Thoracic aorta (tissue), 2 donors: ENCODE data around the gene TRHDE. TPM values are rescaled to one million over a fixed set of nuclear protein-coding genes. Genes with fewer than 3 reads are reported as not detected.

ENCODE experiments used
- ATAC-seq: fragments of 150-250 bp; one replicate; pipeline ENCODE4 v1.8.0; 2017; ENCODE audit warnings: low read depth; ENCODE audit not compliant: insufficient number of reproducible peaks, low FRiP score
- DNase-seq: peaks from one replicate; pipeline ENCODE4 v3.0.0-alpha.2; 2020; ENCODE audit warnings: low spot score
- H3K27ac ChIP-seq, 2 donors: fragments of 200-600 bp; sonication (generic); 1 replicate in 1 of 2; 2 replicates in 1 of 2; pipeline ENCODE4 v1.5.1; 2016; ENCODE audit warnings: mild to moderate bottlenecking in 2 of 2, moderate library complexity in 2 of 2
- H3K27me3 ChIP-seq: fragments of 200-600 bp; sonication (generic); replicated peaks from 2 replicates; pipeline ENCODE4 v1.6.0; 2016; ENCODE audit warnings: mild to moderate bottlenecking; ENCODE audit not compliant: insufficient read depth
- H3K36me3 ChIP-seq: fragments of 200-600 bp; sonication (generic); one replicate; pipeline ENCODE4 v1.5.1; 2016
- H3K4me1 ChIP-seq, 2 donors: fragments of 200-600 bp; sonication (generic); 1 replicate in 1 of 2; 2 replicates in 1 of 2; pipeline versions ENCODE4 v1.5.1 to v1.6.0; 2016; ENCODE audit warnings: low read depth in 2 of 2, mild to moderate bottlenecking in 1 of 2; ENCODE audit not compliant: control insufficient read depth in 1 of 2
- H3K4me3 ChIP-seq: fragments of 200-600 bp; sonication (generic); 2 replicates; pipeline ENCODE4 v1.5.1; 2016; ENCODE audit warnings: mild to moderate bottlenecking
- H3K9me3 ChIP-seq: fragments of 200-600 bp; sonication (generic); 2 replicates; pipeline ENCODE4 v1.5.1; 2016
- total RNA-seq, 2 donors: library from RNA; depleted of rRNA; stranded (reverse); fragments of >200 nt; gene quantifications; one replicate each; pipeline versions ENCODE4 v1.1.0 to v1.2.3, GENCODE V29; 2016
- TF ChIP-seq, protein P1 (sequence below): fragments of 200-600 bp; sonication (generic); IDR thresholded peaks from one replicate; pipeline ENCODE4 v1.5.1; 2019; ENCODE audit warnings: antibody characterized with exemption

The TRHDE gene, protein sequence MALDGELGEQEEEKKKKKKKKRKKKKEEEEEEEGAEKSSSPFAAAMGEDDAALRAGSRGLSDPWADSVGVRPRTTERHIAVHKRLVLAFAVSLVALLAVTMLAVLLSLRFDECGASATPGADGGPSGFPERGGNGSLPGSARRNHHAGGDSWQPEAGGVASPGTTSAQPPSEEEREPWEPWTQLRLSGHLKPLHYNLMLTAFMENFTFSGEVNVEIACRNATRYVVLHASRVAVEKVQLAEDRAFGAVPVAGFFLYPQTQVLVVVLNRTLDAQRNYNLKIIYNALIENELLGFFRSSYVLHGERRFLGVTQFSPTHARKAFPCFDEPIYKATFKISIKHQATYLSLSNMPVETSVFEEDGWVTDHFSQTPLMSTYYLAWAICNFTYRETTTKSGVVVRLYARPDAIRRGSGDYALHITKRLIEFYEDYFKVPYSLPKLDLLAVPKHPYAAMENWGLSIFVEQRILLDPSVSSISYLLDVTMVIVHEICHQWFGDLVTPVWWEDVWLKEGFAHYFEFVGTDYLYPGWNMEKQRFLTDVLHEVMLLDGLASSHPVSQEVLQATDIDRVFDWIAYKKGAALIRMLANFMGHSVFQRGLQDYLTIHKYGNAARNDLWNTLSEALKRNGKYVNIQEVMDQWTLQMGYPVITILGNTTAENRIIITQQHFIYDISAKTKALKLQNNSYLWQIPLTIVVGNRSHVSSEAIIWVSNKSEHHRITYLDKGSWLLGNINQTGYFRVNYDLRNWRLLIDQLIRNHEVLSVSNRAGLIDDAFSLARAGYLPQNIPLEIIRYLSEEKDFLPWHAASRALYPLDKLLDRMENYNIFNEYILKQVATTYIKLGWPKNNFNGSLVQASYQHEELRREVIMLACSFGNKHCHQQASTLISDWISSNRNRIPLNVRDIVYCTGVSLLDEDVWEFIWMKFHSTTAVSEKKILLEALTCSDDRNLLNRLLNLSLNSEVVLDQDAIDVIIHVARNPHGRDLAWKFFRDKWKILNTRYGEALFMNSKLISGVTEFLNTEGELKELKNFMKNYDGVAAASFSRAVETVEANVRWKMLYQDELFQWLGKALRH
- 1 to 10 TPM; 3.5 to 3.7 TPM for total RNA-seq

DNA sequence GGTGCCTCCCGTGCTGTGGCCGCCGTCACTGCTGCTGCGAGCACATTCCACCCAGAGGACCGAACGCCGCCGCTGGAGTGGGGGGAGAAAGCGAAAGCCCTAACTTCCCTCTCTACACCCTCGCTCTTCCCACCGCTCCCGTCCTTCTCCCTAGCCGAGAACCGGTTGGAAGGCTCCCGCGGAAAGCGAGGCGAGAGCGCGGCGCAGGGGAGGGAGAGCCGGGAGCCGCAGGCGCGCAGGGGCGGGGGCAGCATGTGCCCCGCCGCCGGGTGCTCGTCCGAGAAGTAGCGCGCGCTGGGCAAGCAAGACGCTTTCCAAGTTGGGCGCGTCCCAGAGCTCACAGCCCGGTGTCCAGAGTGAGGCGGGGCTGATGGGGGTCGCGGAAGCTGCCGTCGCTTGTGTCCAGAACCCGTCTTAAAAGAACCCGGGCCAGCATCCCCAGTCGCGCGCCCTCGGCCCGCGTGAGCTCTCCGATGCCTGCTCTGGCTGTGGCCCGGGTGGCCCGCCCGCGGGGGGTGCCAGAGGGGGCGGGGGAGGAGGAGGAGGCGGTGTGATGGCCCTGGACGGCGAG lies at the start of gene TRHDE:
Gene TRHDE, plus strand, starts transcription at position 280 of the 571 bp plus-strand sequence. Its CDS starts 274 bp downstream, at position 554.
- H3K36me3 ChIP-seq = no peaks in the 10 kb centered on the region
- ATAC-seq (peak; percentile 33), DNase-seq (no peak)
- TF ChIP-seq, protein P1, sequence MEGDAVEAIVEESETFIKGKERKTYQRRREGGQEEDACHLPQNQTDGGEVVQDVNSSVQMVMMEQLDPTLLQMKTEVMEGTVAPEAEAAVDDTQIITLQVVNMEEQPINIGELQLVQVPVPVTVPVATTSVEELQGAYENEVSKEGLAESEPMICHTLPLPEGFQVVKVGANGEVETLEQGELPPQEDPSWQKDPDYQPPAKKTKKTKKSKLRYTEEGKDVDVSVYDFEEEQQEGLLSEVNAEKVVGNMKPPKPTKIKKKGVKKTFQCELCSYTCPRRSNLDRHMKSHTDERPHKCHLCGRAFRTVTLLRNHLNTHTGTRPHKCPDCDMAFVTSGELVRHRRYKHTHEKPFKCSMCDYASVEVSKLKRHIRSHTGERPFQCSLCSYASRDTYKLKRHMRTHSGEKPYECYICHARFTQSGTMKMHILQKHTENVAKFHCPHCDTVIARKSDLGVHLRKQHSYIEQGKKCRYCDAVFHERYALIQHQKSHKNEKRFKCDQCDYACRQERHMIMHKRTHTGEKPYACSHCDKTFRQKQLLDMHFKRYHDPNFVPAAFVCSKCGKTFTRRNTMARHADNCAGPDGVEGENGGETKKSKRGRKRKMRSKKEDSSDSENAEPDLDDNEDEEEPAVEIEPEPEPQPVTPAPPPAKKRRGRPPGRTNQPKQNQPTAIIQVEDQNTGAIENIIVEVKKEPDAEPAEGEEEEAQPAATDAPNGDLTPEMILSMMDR = no peak
- H3K4me3 ChIP-seq = peak within 1 kb of the TSS; percentile 82
- H3K27ac ChIP-seq = peak within 1 kb of the TSS; percentile 76 to 83
- peaks cover 0 to 24% of the 10 kb centered on the region in 2 donors for H3K4me1 ChIP-seq
- no peaks in the 10 kb centered on the region for H3K27me3 ChIP-seq
- no peaks in the 10 kb centered on the region for H3K9me3 ChIP-seq

DNA sequence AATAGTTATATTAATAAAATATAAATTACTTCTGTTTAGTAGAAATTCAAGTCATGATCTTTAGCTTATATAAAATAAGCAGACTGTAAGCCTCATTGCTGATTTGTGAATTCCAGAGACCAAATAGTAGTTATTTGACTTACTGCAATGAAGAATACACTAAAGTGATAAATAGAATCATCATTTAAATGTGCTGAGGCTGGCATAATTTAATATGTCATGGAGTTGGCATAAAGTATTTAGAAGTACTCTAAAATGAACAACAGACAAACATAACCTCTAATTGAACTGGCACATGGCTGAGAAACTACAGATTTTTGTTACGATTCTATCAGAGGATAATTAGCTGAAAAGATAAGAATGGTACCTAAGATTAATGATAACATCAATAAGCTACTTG lies 45.7 kb upstream of the TRHDE start:
- TF ChIP-seq, protein P1 = no peak
- no peak overlapping the region for H3K4me3 ChIP-seq
- ATAC-seq = no peak

DNA sequence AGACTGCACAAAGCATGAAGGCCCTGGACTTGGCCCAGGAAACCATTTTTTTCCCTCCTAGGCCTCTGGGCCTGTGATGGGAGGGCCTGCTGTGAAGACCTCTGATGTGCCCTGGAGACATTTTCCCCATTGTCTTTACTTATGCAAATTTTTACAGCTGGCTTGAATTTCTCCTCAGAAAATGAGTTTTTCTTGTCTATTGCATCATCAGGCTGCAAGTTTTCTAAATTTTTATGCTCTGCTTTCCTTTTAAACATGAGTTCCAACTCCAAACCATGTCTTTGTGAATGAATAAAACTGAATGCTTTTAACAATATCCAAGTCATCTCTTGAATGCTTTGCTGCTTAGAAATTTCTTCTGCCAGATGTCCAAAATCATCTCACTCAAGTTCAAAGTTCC lies 43.7 kb upstream of the TRHDE start:
- H3K4me1 ChIP-seq = no peaks in the 10 kb centered on the region
- no peaks in the 10 kb centered on the region for H3K27me3 ChIP-seq
- TF ChIP-seq, protein P1 = no peak
- no peak for DNase-seq
- no peaks in the 10 kb centered on the region for H3K36me3 ChIP-seq
- H3K9me3 ChIP-seq = no peaks in the 10 kb centered on the region
- no peak overlapping the region for H3K4me3 ChIP-seq
- no peak for ATAC-seq
- no peak overlapping the region for H3K27ac ChIP-seq

More for the DNA sequence above, 45.7 kb upstream of the TRHDE start:
- no peaks in the 10 kb centered on the region for H3K4me1 ChIP-seq
- H3K9me3 ChIP-seq = no peaks in the 10 kb centered on the region
- H3K27ac ChIP-seq = no peak overlapping the region
- no peak for DNase-seq
- no peaks in the 10 kb centered on the region for H3K27me3 ChIP-seq
- no peaks in the 10 kb centered on the region for H3K36me3 ChIP-seq

DNA sequence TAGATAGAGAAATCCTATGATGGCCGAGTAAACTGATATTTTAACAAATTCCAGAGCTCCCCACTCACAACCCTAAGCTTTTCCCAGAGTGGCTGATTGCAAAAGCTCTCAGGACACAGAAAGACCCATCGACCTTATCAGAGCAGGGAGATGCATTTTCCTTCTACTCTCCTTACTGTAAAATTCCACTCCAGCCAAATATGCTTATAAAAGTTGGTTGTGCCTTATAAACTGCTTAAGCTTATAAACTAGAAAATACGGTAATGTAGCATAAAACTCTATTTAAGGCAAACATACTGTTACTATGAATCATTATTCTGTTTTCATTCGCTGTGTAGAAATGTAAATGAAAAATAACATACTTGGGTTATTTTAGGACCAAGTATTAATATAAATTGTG lies 41.6 kb upstream of the TRHDE start:
- Histone ChIP-seq H3K4me1 (no peaks in the 10 kb centered on the region), H3K27ac (no peak overlapping the region), H3K27me3 (no peaks in the 10 kb centered on the region), H3K9me3 (no peaks in the 10 kb centered on the region), H3K4me3 (no peak overlapping the region), H3K36me3 (no peaks in the 10 kb centered on the region)
- DNase-seq (no peak), ATAC-seq (no peak)
- TF ChIP-seq, protein P1 = no peak
